Type B pancreatic cell (in vitro differentiated cells): Measurements from ENCODE around the gene PSMA6. TPM values are rescaled to one million over a fixed set of nuclear protein-coding genes. Genes with fewer than 3 reads are reported as not detected.
A peak's percentile ranks its signal among the peaks of the same experiment; 100 is the strongest.

ENCODE experiments used
- DNase-seq: peaks from one replicate; pipeline ENCODE4 v3.0.0; 2021; ENCODE audit warnings: mixed read lengths; ENCODE audit not compliant: unreplicated experiment; ENCODE audit errors: extremely low spot score
- H3K27ac Mint-ChIP-seq: 2 replicates; pipeline ENCODE4 v1.8.0; 2021; ENCODE audit warnings: mild to moderate bottlenecking, mixed read lengths
- H3K27me3 Mint-ChIP-seq: 2 replicates; pipeline ENCODE4 v1.8.0; 2021; ENCODE audit warnings: mixed read lengths
- H3K36me3 Mint-ChIP-seq: 2 replicates; pipeline ENCODE4 v1.8.0; 2021; ENCODE audit warnings: mixed read lengths
- H3K4me1 Mint-ChIP-seq: one replicate; pipeline ENCODE4 v1.8.0; 2021; ENCODE audit warnings: mixed read lengths; ENCODE audit not compliant: unreplicated experiment
- H3K4me3 Mint-ChIP-seq: 2 replicates; pipeline ENCODE4 v1.8.0; 2021; ENCODE audit warnings: mild to moderate bottlenecking, mixed read lengths
- H3K9me3 Mint-ChIP-seq: 2 replicates; pipeline ENCODE4 v1.8.0; 2021; ENCODE audit warnings: mixed read lengths
- long read RNA-seq: library from polyadenylated mRNA; unstranded; transcript quantifications from one replicate; pipeline ENCODE4 v2.0.0, GENCODE V29; 2020
- total RNA-seq: library from RNA; stranded (reverse); gene quantifications from 2 replicates; pipeline ENCODE4 v1.2.1, GENCODE V29; 2021; ENCODE audit warnings: low replicate concordance
- TF ChIP-seq, protein P1 (sequence below): fragments of 200-600 bp; sonication (generic); conservative IDR thresholded peaks from 2 replicates; pipeline ENCODE4 v1.5.0; 2021; ENCODE audit warnings: antibody characterized with exemption, mild to moderate bottlenecking

The PSMA6 gene
- total RNA-seq, result 171 and 172 TPM in 2 replicates
- long read RNA-seq, full-length matches to known transcripts, result 345 of 352 reads
- long read RNA-seq, partial matches to known transcripts, result 0 of 352 reads
- long read RNA-seq, other reads (novel, unspliced or antisense), result 7 of 352 reads

DNA sequence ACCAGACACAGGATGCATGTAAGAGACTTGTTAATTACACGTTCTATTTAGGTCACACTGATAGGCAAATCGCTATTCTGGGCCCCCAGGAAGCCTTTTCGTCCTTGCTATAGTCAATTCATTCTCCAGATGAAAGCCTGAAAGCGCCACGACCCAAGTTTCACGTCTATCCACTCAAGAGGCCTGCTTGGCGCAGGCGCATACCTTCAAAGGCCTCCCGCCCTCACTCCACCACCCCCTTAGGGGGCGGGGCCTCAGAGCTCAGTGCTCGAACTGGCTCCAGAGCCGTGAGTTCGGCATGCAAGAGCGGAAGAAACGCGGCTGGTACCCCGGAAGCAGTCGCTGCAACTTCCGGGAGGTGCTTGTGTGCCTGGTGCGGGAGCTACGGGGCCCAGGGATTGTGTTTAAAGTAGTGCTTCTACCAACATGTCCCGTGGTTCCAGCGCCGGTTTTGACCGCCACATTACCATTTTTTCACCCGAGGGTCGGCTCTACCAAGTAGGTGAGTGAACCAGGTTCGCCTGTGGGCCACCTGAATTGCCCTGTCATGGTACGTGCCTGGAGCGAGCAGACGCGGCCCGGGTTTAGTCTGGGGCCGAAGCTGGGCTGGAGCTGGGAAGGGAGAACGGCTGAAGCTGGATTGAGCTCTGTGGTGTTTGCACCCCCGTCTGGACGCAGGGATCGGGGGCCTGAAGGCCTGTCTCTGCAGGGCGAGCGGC is at the start of gene PSMA6:
PSMA6 (plus strand) TSS at position 332 of the 719 bp plus-strand sequence; CDS start at position 427, 95 bp downstream.
- H3K4me1 Mint-ChIP-seq, result peaks cover 21% of the 10 kb centered on the region
- peak within 1 kb of the TSS; percentile 98 for H3K4me3 Mint-ChIP-seq
- TF ChIP-seq, protein P1, sequence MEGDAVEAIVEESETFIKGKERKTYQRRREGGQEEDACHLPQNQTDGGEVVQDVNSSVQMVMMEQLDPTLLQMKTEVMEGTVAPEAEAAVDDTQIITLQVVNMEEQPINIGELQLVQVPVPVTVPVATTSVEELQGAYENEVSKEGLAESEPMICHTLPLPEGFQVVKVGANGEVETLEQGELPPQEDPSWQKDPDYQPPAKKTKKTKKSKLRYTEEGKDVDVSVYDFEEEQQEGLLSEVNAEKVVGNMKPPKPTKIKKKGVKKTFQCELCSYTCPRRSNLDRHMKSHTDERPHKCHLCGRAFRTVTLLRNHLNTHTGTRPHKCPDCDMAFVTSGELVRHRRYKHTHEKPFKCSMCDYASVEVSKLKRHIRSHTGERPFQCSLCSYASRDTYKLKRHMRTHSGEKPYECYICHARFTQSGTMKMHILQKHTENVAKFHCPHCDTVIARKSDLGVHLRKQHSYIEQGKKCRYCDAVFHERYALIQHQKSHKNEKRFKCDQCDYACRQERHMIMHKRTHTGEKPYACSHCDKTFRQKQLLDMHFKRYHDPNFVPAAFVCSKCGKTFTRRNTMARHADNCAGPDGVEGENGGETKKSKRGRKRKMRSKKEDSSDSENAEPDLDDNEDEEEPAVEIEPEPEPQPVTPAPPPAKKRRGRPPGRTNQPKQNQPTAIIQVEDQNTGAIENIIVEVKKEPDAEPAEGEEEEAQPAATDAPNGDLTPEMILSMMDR, result no peak
- H3K27me3 Mint-ChIP-seq, result no peaks in the 10 kb centered on the region
- H3K27ac Mint-ChIP-seq, result peak within 1 kb of the TSS; percentile 97
- no peaks in the 10 kb centered on the region for H3K9me3 Mint-ChIP-seq
- H3K36me3 Mint-ChIP-seq, result no peaks in the 10 kb centered on the region
- peak; percentile 98 for DNase-seq

DNA sequence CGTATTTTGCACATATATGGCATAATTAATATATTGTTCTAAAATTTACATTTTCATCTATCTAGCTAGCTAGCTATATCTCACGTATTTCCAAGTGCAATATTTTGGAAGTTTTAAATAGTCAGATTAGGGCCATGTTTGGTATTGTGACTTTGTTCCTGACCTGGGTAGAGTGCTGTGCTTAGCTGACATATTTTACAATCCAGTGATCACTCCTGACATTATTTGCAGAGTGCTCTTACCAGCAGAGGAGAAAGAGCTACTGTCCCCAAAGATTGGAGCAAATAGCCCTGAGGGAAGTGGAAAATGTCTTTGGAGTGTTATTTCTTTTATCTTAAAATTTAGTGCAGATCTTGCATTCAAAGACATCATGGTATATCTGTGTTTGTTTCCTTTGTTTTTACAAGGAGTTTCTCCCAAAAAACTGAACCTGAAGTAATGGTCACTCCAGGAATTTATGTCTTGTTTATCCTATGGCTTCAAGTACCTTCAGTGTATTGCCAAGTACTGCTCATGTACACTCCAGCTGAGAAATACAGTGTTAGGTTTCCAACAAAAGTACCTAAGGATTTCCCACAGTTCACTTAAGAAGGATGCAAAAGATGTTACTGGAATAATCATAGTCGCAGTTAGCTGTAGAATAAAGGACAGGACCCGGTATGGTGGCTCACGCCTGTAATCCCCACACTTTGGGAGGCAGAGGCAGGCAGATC is 49.4 kb upstream of the PSMA6 start:
- no peak for DNase-seq
- Mint-ChIP-seq H3K9me3 (no peaks in the 10 kb centered on the region), H3K4me1 (no peaks in the 10 kb centered on the region), H3K27me3 (no peaks in the 10 kb centered on the region), H3K4me3 (no peak overlapping the region), H3K36me3 (peaks cover 7% of the 10 kb centered on the region), H3K27ac (no peak overlapping the region)
- TF ChIP-seq, protein P1, result no peak

- Mint-ChIP-seq H3K36me3 (peaks cover 7% of the 10 kb centered on the region), H3K27me3 (no peaks in the 10 kb centered on the region), H3K4me1 (no peaks in the 10 kb centered on the region), H3K4me3 (no peak overlapping the region), H3K27ac (no peak overlapping the region), H3K9me3 (no peaks in the 10 kb centered on the region)
- DNase-seq, result no peak
- TF ChIP-seq, protein P1, result no peak
Measured at GRCh38 chr14:35243956-35244355, 48.2 kb upstream of the PSMA6 start.

DNA sequence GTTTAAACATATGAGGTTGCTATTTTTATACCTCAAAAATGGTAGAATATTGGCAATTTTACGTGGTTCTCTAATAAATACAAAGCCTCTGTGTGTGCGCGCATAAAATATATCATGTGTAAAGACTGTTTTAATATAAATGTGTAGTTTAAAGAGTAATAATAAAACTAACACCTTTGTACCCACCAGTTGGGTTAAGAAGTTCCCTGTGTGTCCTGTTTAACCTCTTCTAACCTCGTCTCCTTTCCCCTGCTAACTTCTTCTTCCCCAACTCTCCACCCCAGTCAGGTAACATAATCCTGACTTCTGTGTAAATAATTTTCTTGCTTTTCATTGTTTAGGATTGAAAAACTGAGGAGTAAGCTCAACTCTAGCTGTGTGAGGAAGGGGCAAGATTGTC is 47.6 kb upstream of the PSMA6 start:
- TF ChIP-seq, protein P1, result no peak
- H3K27me3 Mint-ChIP-seq, result no peaks in the 10 kb centered on the region

DNA sequence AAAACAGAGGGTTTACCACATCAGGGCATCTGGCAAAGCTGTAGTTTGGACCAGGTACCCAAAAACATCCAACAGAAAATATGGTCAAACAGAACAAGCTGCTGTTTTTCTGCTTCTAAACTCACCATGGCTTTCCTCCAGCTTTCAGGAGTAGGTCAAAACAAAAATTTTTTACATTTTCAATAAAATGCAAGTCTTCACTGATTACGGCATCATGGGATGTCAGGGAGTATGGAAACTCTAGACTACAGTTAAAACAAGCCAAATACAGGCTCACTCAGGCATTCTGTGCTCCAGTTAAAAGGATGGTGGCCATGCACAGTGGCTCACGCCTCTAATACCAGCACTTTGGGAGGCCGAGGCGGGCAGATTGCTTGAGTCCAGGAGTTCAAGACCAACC is 47.1 kb upstream of the PSMA6 start:
- Mint-ChIP-seq H3K36me3 (peaks cover 7% of the 10 kb centered on the region), H3K4me1 (no peaks in the 10 kb centered on the region), H3K9me3 (no peaks in the 10 kb centered on the region), H3K4me3 (no peak overlapping the region), H3K27ac (no peak overlapping the region), H3K27me3 (no peaks in the 10 kb centered on the region)
- TF ChIP-seq, protein P1, result no peak
- no peak for DNase-seq

More for the DNA sequence above, 47.6 kb upstream of the PSMA6 start:
- Mint-ChIP-seq H3K4me1 (no peaks in the 10 kb centered on the region), H3K4me3 (no peak overlapping the region), H3K36me3 (peaks cover 7% of the 10 kb centered on the region), H3K9me3 (no peaks in the 10 kb centered on the region), H3K27ac (no peak overlapping the region)
- DNase-seq, result no peak
